ENCODE measurements around the gene ATG4A.

Gene ATG4A

GRCh38 chrX:108070891-108071290 lies 20.7 kb upstream of the ATG4A start:
- no peak for DNase-seq (ENCODE audit: low spot score)
- no peak overlapping the region for H3K27ac ChIP-seq (ENCODE audit: poor library complexity, severe bottlenecking)

DNA sequence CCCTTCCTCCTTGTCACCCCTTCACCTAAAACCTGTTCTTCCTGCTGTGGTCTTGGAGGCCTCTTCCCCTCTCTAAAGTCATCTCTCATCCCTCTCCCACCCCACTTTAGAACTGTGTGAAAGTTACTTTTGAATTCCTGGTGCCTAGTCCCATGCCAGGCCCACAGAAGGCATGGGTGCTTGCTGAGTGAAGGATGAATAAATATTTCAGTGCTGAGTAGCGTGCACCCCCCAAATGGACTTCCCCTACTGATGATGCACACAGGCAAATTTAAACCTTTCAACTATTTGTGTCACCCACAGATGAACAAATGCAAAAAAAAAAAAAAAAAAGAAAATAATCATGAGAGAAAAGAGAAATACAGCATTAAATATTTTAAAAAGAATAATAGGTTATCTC lies 20.0 kb upstream of the ATG4A start:
- Histone ChIP-seq H3K4me3 (ENCODE audit: severe bottlenecking) (no peak overlapping the region), H3K27me3 (ENCODE audit: insufficient read depth, poor library complexity, severe bottlenecking) (no peaks in the 10 kb centered on the region), H3K27ac (ENCODE audit: poor library complexity, severe bottlenecking) (no peak overlapping the region), H3K36me3 (ENCODE audit: low read depth) (no peaks in the 10 kb centered on the region), H3K4me1 (ENCODE audit: insufficient read depth, poor library complexity, severe bottlenecking) (peaks cover 6% of the 10 kb centered on the region), H3K9me3 (ENCODE audit: severe bottlenecking) (no peaks in the 10 kb centered on the region)
- DNase-seq (ENCODE audit: low spot score) = no peak
- TF ChIP-seq, protein P1, sequence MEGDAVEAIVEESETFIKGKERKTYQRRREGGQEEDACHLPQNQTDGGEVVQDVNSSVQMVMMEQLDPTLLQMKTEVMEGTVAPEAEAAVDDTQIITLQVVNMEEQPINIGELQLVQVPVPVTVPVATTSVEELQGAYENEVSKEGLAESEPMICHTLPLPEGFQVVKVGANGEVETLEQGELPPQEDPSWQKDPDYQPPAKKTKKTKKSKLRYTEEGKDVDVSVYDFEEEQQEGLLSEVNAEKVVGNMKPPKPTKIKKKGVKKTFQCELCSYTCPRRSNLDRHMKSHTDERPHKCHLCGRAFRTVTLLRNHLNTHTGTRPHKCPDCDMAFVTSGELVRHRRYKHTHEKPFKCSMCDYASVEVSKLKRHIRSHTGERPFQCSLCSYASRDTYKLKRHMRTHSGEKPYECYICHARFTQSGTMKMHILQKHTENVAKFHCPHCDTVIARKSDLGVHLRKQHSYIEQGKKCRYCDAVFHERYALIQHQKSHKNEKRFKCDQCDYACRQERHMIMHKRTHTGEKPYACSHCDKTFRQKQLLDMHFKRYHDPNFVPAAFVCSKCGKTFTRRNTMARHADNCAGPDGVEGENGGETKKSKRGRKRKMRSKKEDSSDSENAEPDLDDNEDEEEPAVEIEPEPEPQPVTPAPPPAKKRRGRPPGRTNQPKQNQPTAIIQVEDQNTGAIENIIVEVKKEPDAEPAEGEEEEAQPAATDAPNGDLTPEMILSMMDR (IDR thresholded peaks at IDR 0.05; ENCODE audit: poor library complexity, severe bottlenecking) = no peak
- ATAC-seq (ENCODE audit: low read depth) = no peak

More at GRCh38 chrX:108070891-108071290, 20.7 kb upstream of the ATG4A start:
- Histone ChIP-seq H3K27me3 (ENCODE audit: insufficient read depth, poor library complexity, severe bottlenecking) (no peaks in the 10 kb centered on the region), H3K4me3 (ENCODE audit: severe bottlenecking) (no peak overlapping the region), H3K4me1 (ENCODE audit: insufficient read depth, poor library complexity, severe bottlenecking) (peaks cover 6% of the 10 kb centered on the region), H3K9me3 (ENCODE audit: severe bottlenecking) (no peaks in the 10 kb centered on the region), H3K36me3 (ENCODE audit: low read depth) (no peaks in the 10 kb centered on the region)
- ATAC-seq (ENCODE audit: low read depth) = peak; percentile 97
- TF ChIP-seq, protein P1 (IDR thresholded peaks at IDR 0.05; ENCODE audit: poor library complexity, severe bottlenecking) = no peak

- DNase-seq (ENCODE audit: low spot score) = no peak
- H3K27ac ChIP-seq (ENCODE audit: poor library complexity, severe bottlenecking) = no peak overlapping the region
- no peak overlapping the region for H3K4me3 ChIP-seq (ENCODE audit: severe bottlenecking)
- ATAC-seq (ENCODE audit: low read depth) = no peak
- TF ChIP-seq, protein P1 (IDR thresholded peaks at IDR 0.05; ENCODE audit: poor library complexity, severe bottlenecking) = no peak
- H3K27me3 ChIP-seq (ENCODE audit: insufficient read depth, poor library complexity, severe bottlenecking) = no peaks in the 10 kb centered on the region
- no peaks in the 10 kb centered on the region for H3K9me3 ChIP-seq (ENCODE audit: severe bottlenecking)
- H3K4me1 ChIP-seq (ENCODE audit: insufficient read depth, poor library complexity, severe bottlenecking) = peaks cover 6% of the 10 kb centered on the region
- no peaks in the 10 kb centered on the region for H3K36me3 ChIP-seq (ENCODE audit: low read depth)
Measured at GRCh38 chrX:108072746-108073145, 18.8 kb upstream of the ATG4A start.

DNA sequence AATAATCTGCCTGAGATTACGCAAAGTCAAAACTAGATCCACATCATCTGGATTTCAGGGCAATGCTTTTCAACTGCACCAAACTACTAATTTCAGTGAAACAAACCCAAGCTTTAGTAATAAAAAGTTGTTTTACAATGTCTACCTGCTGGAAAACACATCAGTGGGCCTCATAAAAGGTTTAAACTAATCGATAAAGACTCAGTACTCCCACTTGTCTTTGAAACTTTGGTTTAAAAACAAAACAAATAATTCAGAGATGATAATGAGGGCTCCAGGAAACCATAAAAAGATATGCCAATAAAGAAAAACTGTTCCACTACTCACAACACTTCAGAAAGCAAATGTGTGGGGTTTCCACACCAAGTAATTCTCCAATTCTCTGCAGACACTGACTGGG lies 10.5 kb upstream of the ATG4A start:
- Histone ChIP-seq H3K4me1 (ENCODE audit: insufficient read depth, poor library complexity, severe bottlenecking) (no peaks in the 10 kb centered on the region), H3K36me3 (ENCODE audit: low read depth) (peaks cover 1% of the 10 kb centered on the region), H3K4me3 (ENCODE audit: severe bottlenecking) (no peak overlapping the region), H3K27ac (ENCODE audit: poor library complexity, severe bottlenecking) (no peak overlapping the region), H3K9me3 (ENCODE audit: severe bottlenecking) (no peaks in the 10 kb centered on the region), H3K27me3 (ENCODE audit: insufficient read depth, poor library complexity, severe bottlenecking) (no peaks in the 10 kb centered on the region)
- ATAC-seq (ENCODE audit: low read depth) (no peak), DNase-seq (ENCODE audit: low spot score) (no peak)
- TF ChIP-seq, protein P1 (IDR thresholded peaks at IDR 0.05; ENCODE audit: poor library complexity, severe bottlenecking) = no peak

GRCh38 chrX:108087792-108088191 lies 3.8 kb upstream of the ATG4A start:
- ATAC-seq (ENCODE audit: low read depth) (no peak), DNase-seq (ENCODE audit: low spot score) (no peak)
- H3K27ac ChIP-seq (ENCODE audit: poor library complexity, severe bottlenecking) = no peak overlapping the region
- peaks cover 28% of the 10 kb centered on the region for H3K36me3 ChIP-seq (ENCODE audit: low read depth)
- TF ChIP-seq, protein P1 (IDR thresholded peaks at IDR 0.05; ENCODE audit: poor library complexity, severe bottlenecking) = no peak
- no peaks in the 10 kb centered on the region for H3K27me3 ChIP-seq (ENCODE audit: insufficient read depth, poor library complexity, severe bottlenecking)
- H3K4me1 ChIP-seq (ENCODE audit: insufficient read depth, poor library complexity, severe bottlenecking) = no peaks in the 10 kb centered on the region
- no peak overlapping the region for H3K4me3 ChIP-seq (ENCODE audit: severe bottlenecking)
- no peaks in the 10 kb centered on the region for H3K9me3 ChIP-seq (ENCODE audit: severe bottlenecking)

Data from RWPE2 (cell line).